ENCODE results near the gene PES1. TPM values are rescaled to one million over a fixed set of nuclear protein-coding genes. Genes with fewer than 3 reads are reported as not detected.
"Not testable (repeated sequence)": the region's sequence is repeated elsewhere in the genome, so short reads cannot be mapped to it uniquely, and the experiment has no call there.

PES1 gene
- total and polyA plus RNA-seq, 2 donors (not counting 1 experiment from before 2014, with no cell fraction given), result 51.2 to 61.3 TPM

DNA sequence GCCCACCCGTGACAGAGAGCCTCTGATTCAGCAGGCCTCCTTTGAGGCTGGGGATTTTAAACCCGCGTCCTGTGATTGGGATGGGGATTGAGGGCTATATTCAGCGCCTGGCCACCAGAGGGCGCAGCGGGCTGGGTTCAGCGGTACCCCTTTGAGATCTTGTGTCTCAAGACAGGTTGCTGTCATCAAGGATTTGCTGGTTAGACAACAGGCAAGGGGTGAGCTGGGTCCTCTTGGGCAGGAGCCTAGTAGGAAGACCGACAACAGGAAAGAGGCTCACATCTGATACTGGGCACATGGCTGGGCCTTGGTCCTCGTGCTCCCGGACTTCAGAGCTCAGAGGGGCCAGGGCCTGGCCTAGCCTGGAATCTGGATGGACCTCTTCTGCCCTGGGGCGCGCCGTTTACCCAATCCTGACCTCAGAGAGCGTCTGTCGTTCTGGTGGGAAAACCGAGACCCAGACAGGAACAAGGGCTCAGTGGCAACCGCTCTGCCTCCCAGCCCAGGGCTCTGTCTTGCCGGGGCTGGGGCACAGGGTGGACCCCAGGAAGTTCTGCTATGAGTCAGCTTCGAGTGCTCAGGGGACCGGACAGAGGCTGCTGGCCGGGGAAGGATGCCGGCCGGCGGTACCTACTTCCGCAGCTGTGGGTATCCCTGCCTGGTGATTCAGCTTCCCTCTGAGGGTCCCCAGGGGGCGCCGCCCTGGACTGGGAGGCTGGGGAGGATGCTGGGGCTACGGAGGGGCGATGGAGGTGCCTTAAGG lies 42.9 kb upstream of the PES1 start:
- Histone ChIP-seq H3K27me3 (ENCODE audit: control insufficient read depth, insufficient read depth, low read length) (no peaks in the 10 kb centered on the region), H3K4me2 (ENCODE audit: extremely low read depth, insufficient read depth, low read length) (peak overlapping the region; percentile 75), H3K27ac (ENCODE audit: insufficient read depth, low read length) (peak overlapping the region; percentile 78), H3K79me2 (ENCODE audit: control insufficient read depth, insufficient read depth, low read length) (peaks cover 21% of the 10 kb centered on the region), H2AFZ (ENCODE audit: low read length) (peak overlapping the region; percentile 77), H3K4me1 (ENCODE audit: control insufficient read depth, extremely low read depth, insufficient read depth, low read length) (peaks cover 17% of the 10 kb centered on the region), H3K9ac (ENCODE audit: insufficient read depth, low read length) (peak overlapping the region; percentile 23), H4K20me1 (ENCODE audit: control insufficient read depth, extremely low read depth, insufficient read depth, low read length) (no peaks in the 10 kb centered on the region), H3K9me3 (ENCODE audit: control insufficient read depth, insufficient read depth, low read depth, low read length) (no peaks in the 10 kb centered on the region), H3K36me3 (ENCODE audit: control insufficient read depth, insufficient read depth, low read length) (no peaks in the 10 kb centered on the region), H3K4me3 (replicated peaks in 1 of 4; ENCODE audit: control extremely low read depth in 1 of 4, insufficient read depth in 1 of 4, low read depth in 3 of 4, low read length in 4 of 4) (peak overlapping the region; percentile 37 to 45 (median 42))
- TF ChIP-seq EZH2 (IDR thresholded peaks at IDR 0.05; ENCODE audit: low read length, missing control alignments), result no peak
- TF ChIP-seq, protein P1, sequence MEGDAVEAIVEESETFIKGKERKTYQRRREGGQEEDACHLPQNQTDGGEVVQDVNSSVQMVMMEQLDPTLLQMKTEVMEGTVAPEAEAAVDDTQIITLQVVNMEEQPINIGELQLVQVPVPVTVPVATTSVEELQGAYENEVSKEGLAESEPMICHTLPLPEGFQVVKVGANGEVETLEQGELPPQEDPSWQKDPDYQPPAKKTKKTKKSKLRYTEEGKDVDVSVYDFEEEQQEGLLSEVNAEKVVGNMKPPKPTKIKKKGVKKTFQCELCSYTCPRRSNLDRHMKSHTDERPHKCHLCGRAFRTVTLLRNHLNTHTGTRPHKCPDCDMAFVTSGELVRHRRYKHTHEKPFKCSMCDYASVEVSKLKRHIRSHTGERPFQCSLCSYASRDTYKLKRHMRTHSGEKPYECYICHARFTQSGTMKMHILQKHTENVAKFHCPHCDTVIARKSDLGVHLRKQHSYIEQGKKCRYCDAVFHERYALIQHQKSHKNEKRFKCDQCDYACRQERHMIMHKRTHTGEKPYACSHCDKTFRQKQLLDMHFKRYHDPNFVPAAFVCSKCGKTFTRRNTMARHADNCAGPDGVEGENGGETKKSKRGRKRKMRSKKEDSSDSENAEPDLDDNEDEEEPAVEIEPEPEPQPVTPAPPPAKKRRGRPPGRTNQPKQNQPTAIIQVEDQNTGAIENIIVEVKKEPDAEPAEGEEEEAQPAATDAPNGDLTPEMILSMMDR (conservative IDR thresholded peaks at IDR 0.05 in 1 of 2, IDR thresholded peaks at IDR 0.05 in 1 of 2; ENCODE audit: low read depth in 1 of 2, low read length in 2 of 2), result peak; percentile 93 to 95
- DNase-seq (ENCODE audit: low read depth in 2 of 2), result peak; percentile 80 to 89

GRCh38 chr22:30631469-30631868 lies 39.8 kb upstream of the PES1 start:
- H3K27me3 ChIP-seq (ENCODE audit: control insufficient read depth, insufficient read depth, low read length); H3K9me3 ChIP-seq (ENCODE audit: control insufficient read depth, insufficient read depth, low read depth, low read length); H3K79me2 ChIP-seq (ENCODE audit: control insufficient read depth, insufficient read depth, low read length); H3K9ac ChIP-seq (ENCODE audit: insufficient read depth, low read length); H3K36me3 ChIP-seq (ENCODE audit: control insufficient read depth, insufficient read depth, low read length); DNase-seq (ENCODE audit: low read depth in 2 of 2); H2AFZ ChIP-seq (ENCODE audit: low read length); H4K20me1 ChIP-seq (ENCODE audit: control insufficient read depth, extremely low read depth, insufficient read depth, low read length); H3K4me3 ChIP-seq (replicated peaks in 1 of 4; ENCODE audit: control extremely low read depth in 1 of 4, insufficient read depth in 1 of 4, low read depth in 3 of 4, low read length in 4 of 4); H3K4me2 ChIP-seq (ENCODE audit: extremely low read depth, insufficient read depth, low read length); H3K27ac ChIP-seq (ENCODE audit: insufficient read depth, low read length): not testable (repeated sequence)
- peaks cover 14% of the 10 kb centered on the region for H3K4me1 ChIP-seq (ENCODE audit: control insufficient read depth, extremely low read depth, insufficient read depth, low read length)

- Histone ChIP-seq H3K27ac (ENCODE audit: insufficient read depth, low read length) (no peak overlapping the region), H3K9ac (ENCODE audit: insufficient read depth, low read length) (no peak overlapping the region), H3K4me1 (ENCODE audit: control insufficient read depth, extremely low read depth, insufficient read depth, low read length) (no peaks in the 10 kb centered on the region), H3K79me2 (ENCODE audit: control insufficient read depth, insufficient read depth, low read length) (no peaks in the 10 kb centered on the region), H4K20me1 (ENCODE audit: control insufficient read depth, extremely low read depth, insufficient read depth, low read length) (no peaks in the 10 kb centered on the region), H3K4me3 (replicated peaks in 1 of 4; ENCODE audit: control extremely low read depth in 1 of 4, insufficient read depth in 1 of 4, low read depth in 3 of 4, low read length in 4 of 4) (no peak overlapping the region), H2AFZ (ENCODE audit: low read length) (no peak overlapping the region), H3K27me3 (ENCODE audit: control insufficient read depth, insufficient read depth, low read length) (no peaks in the 10 kb centered on the region), H3K9me3 (ENCODE audit: control insufficient read depth, insufficient read depth, low read depth, low read length) (no peaks in the 10 kb centered on the region), H3K4me2 (ENCODE audit: extremely low read depth, insufficient read depth, low read length) (no peak overlapping the region), H3K36me3 (ENCODE audit: control insufficient read depth, insufficient read depth, low read length) (no peaks in the 10 kb centered on the region)
- DNase-seq (ENCODE audit: low read depth in 2 of 2), result no peak
- TF ChIP-seq, protein P1 (conservative IDR thresholded peaks at IDR 0.05 in 1 of 2, IDR thresholded peaks at IDR 0.05 in 1 of 2; ENCODE audit: low read depth in 1 of 2, low read length in 2 of 2), result no peak
- no peak for TF ChIP-seq EZH2 (IDR thresholded peaks at IDR 0.05; ENCODE audit: low read length, missing control alignments)
These were observed 36.8 kb upstream of the PES1 start for GRCh38 chr22:30628491-30628890.

All from fibroblast of lung (primary cell).